GM19099 (cell line): ENCODE data around the gene EEF1G.

Experiments used
- POLR2A ChIP-seq: IDR thresholded peaks from 3 replicates; pipeline ENCODE4 v1.6.1; 2011; ENCODE audit warnings: low read depth; ENCODE audit not compliant: insufficient read length; ENCODE audit errors: extremely low read depth

The EEF1G gene

GRCh38 chr11:62539238-62539925 lies 34.3 kb downstream of the EEF1G start:
- TF ChIP-seq POLR2A: no peak

GRCh38 chr11:62538470-62539237 lies 35.0 kb downstream of the EEF1G start:
- no peak for TF ChIP-seq POLR2A

DNA sequence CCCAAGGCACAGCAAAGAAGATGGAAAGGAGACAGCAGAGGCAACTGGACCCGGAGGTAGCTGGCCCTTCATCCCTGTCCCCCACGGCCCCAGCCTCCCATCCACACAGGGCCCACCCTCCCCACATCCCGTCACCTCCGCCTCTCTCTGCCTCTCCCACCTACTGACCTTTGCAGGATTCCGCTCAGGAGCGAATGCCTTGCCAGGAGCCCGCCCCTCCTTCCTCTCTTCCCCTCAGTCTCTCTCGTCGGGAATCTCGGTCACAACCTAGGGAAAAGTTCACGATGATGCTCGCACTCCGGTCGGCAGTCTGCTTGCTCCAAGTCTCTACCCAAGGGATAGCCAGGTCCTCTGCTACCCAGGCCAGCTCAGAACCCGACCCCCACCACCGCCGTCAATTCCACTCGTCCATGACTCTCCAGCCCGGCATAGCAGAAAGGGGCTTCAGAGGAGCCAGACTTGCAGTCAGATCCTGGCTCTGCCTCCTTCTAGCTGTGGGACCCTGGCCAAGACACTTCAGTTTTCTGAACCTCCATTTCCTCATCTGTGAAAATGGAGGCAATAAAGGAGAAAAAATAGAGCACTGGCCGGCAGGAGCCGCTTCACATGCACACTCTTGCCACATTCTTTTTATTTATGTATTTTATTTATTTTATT lies 37.3 kb downstream of the EEF1G start:
- TF ChIP-seq POLR2A: no peak

DNA sequence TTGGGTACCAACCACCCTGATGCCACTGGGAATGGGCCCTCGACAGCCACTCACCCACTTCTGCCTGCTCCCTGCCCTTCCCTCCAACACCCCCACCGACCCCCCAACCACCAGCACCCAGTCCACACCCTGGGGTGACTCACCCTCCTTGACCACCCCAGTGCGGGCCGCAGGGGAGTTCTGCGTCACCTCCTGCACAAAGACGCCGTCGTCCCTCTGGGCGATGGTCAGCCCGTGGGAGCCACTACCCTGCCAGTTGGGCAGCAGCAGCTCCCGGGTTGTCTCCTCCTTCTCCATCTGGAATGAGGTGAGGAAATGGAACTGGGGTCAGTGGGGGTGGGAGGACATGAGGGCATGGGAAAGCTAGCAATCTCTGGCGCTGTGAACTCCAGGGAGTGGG lies 37.9 kb downstream of the EEF1G start:
- no peak for TF ChIP-seq POLR2A

DNA sequence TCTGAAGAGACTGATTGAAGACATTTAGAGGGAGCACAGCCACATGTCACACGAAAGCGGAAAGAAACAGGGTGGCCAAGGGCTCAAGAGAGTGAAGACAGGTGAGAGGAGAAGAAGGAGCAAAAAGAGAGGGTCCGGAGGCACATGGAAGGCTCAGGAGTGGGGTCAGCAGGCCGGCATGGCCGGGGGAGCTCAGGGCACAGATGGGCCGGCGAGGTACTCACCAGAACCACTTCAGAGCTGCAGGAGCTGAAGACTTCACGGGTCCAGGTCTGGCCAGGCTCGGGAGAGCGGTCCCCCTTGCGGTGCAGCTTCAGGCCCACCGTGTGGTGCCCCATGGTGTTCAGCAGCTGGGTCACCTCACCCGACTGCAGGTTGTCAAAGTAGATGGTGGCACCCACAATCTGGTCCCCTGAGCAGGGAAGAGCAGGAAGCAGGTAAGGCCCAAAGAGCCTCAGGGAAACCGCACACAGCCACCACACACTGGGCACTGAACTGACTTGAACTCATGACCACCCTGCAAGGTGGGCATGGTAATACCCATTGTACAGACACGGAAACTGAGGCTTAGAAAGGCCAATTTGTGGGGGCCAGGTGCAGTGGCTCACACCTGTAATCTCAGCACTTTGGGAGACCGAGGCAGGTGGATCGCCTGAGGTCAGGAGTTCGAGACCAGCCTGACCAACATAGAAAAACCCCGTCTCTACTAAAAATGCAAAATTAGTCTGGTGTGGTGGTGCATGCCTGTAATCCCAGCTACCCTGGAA lies 38.7 kb downstream of the EEF1G start:
- no peak for TF ChIP-seq POLR2A

DNA sequence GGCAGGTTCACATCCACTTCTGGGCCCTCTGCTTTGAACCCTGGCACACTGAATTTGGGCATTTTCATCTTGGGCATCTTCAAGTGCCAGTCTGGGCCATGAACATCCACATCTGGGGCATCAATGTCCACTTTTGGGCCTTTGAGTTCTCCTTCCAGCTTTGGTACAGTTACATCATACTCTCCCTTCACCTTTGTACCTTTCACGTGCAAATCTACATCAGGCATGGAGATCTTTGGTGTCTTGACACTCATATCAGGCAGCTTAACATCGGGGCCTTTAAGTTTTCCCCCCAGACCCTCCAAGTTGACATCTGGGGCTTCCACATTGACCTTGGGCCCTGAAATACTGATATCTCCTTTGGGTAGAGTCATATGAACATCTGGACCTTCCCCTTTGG lies 41.6 kb downstream of the EEF1G start:
- no peak for TF ChIP-seq POLR2A

DNA sequence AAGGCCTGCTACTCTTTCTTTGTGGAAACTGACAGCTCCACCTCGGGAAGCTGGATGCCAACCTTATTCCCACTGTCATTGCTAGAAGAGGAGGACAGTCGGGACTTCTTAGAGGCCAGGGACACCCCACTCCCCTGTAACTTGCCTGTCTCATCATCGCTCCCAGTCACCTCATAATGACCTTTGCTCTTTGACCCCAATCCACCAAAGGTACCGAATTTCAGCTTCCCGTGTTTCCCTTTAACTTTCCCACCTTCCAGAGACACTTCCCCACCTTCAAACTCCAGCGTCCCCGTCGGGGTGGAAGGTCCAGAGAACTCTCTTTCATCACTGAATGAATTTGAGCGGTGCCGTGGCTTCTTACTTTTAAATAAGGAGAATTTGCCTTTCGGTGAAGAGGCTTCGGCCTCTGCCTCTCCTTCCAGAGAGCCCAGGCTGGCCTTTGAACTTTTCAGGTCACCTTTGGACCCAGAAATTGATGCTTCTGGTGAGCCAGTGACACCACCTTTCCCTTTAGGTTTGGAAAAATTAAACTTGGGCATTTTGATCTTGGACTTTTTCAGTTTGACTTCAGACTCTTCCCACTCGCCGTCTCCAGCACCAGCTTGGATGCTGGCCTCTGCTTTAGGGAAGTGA lies 56.8 kb downstream of the EEF1G start:
- TF ChIP-seq POLR2A: no peak

GRCh38 chr11:62514151-62514550 lies 59.5 kb downstream of the EEF1G start:
- no peak for TF ChIP-seq POLR2A

DNA sequence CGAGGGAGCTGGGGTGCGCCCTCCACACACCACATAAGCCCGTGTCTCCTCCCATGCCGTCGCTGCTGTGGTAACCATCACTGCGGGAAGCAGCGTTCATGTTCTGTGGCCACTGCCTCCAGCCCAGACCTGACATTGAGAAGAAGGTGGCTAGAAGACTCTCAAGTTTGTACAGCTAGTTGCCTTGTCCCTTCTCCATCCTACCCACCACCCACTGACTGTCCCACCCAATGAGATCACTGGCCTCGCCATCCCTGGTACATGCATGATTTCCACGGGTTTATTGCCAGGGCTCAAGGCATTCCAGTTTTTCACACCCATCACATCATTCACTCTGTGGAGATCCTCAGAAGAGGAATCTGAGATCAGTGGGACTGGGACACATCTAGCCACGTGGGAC lies 60.1 kb downstream of the EEF1G start:
- no peak for TF ChIP-seq POLR2A

DNA sequence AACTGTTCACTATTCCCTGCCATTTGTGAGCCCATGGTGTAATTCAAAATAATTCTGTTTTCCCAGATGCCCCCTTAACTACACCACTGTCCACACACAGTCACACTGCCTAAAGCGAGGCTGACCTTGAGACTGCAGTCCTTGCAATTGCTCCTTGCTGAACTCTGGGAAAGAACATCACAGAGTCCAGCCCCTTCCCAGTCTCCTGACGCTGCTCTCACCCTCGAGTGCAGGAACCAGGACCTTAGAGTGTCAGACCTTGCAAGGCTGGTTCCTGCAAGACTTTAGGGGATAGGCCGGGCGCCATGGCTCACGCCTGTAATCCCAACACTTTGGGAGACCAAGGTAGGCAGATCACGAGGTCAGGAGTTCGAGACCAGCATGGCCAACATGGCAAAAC lies 60.7 kb downstream of the EEF1G start:
- TF ChIP-seq POLR2A: no peak
